Measurements from ENCODE around the gene SNX17. TPM values are rescaled to one million over a fixed set of nuclear protein-coding genes. Genes with fewer than 3 reads are reported as not detected.
A peak's percentile ranks its signal among the peaks of the same experiment; 100 is the strongest.

The SNX17 gene
- total RNA-seq, 4 donors from 2014 or later: 104 to 130 (median 118) TPM

DNA sequence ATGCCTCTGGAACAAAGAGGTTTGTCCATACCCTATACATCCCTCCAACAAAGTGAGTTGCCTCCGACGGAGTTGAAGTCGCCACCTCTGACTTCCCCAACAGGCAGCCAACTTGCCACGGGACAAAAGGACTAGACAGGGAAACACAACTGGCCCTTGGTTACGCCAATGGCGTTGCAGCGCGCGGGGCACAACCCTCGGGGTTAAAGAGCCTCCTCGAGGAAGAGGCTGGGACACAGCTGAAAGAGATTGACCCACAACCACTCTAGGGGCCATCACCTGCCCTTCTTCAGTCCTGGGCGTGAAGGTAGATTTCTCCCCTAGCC is 14.4 kb upstream of the SNX17 start:
- H3K4me1 ChIP-seq: peaks cover 3 to 51% (median 18%) of the 10 kb centered on the region in 3 donors
- peak; percentile 9 for ATAC-seq

GRCh38 chr2:27356382-27357181 is 13.8 kb upstream of the SNX17 start, which contains the start of gene GTF3C2:
GTF3C2 (minus strand) TSS chr2:27356764; CDS start chr2:27343554, 13,210 bp downstream.
- peaks cover 3 to 51% (median 18%) of the 10 kb centered on the region in 3 donors for H3K4me1 ChIP-seq
- H3K9me3 ChIP-seq: no peaks in the 10 kb centered on the region
- WGBS, 2 donors (ENCODE audit: low coverage in 1 of 2): 0% methylated on average over 29 of the region's 67 CpGs; no CpG with 5 or more reads in 1 of the 2 donors
- no peaks in the 10 kb centered on the region for H3K27me3 ChIP-seq
- H3K36me3 ChIP-seq: no peaks in the 10 kb centered on the region
- ATAC-seq: peak; percentile 97
- peak within 1 kb of the TSS; percentile 45 to 91 for H3K4me3 ChIP-seq
- TF ChIP-seq, protein P1, sequence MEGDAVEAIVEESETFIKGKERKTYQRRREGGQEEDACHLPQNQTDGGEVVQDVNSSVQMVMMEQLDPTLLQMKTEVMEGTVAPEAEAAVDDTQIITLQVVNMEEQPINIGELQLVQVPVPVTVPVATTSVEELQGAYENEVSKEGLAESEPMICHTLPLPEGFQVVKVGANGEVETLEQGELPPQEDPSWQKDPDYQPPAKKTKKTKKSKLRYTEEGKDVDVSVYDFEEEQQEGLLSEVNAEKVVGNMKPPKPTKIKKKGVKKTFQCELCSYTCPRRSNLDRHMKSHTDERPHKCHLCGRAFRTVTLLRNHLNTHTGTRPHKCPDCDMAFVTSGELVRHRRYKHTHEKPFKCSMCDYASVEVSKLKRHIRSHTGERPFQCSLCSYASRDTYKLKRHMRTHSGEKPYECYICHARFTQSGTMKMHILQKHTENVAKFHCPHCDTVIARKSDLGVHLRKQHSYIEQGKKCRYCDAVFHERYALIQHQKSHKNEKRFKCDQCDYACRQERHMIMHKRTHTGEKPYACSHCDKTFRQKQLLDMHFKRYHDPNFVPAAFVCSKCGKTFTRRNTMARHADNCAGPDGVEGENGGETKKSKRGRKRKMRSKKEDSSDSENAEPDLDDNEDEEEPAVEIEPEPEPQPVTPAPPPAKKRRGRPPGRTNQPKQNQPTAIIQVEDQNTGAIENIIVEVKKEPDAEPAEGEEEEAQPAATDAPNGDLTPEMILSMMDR (IDR thresholded peaks at IDR 0.05): peak in 2 of 4 experiments; percentile 23 to 24
- TF ChIP-seq EP300 (IDR thresholded peaks at IDR 0.05): no peak
- TF ChIP-seq POLR2A (IDR thresholded peaks at IDR 0.05): peak; percentile 10 to 55
- peak; percentile 58 for TF ChIP-seq POLR2AphosphoS5 (IDR thresholded peaks at IDR 0.05)
- peak within 1 kb of the TSS; percentile 79 to 92 (median 90) for H3K27ac ChIP-seq

More for the DNA sequence above, 14.4 kb upstream of the SNX17 start:
- 0 to 4% methylated on average over 4 of the region's 12 CpGs for WGBS, 2 donors (ENCODE audit: low coverage in 1 of 2)
- TF ChIP-seq, protein P1 (IDR thresholded peaks at IDR 0.05): no peak
- TF ChIP-seq POLR2AphosphoS5 (IDR thresholded peaks at IDR 0.05) (no peak), EP300 (IDR thresholded peaks at IDR 0.05) (no peak), POLR2A (IDR thresholded peaks at IDR 0.05) (no peak)
- H3K4me3 ChIP-seq: peak overlapping the region; percentile 45 to 91
- H3K9me3 ChIP-seq: no peaks in the 10 kb centered on the region
- peak overlapping the region; percentile 79 to 92 (median 90) for H3K27ac ChIP-seq
- H3K36me3 ChIP-seq: no peaks in the 10 kb centered on the region
- no peaks in the 10 kb centered on the region for H3K27me3 ChIP-seq

DNA sequence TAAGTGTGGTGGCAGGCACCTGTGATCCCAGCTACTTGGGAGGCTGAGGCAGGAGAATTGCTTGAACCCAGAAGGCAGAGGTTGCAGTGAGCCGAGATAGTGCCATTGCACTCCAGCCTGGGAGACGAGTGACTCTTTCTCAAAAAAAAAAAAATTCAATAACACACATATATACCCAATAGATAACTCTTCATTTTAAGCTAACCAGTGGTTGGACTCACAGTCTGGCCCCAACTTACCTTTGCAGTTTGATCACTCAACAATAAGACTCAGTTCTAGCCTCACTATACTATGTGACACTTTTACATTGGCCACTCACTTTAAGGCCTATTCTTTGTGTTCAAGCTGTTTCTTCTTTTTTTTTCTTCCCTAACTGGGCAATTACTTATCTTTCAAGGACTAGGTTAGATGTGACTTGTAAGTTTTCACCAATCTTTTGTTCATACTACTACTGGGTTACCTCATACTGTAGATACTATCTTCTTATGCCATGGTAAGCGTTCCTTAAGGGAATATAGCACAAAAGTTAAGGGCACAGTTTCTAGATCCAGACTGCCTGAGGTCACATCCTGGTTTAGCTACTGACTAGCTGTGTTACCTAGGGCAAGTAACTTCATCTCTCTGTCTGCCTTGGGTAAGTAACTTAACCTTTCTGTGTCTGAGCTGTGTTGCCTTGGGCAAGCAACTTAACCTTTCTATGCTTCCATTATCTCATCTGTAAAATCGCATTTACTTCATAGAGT is 7.6 kb upstream of the SNX17 start:
- WGBS, 2 donors (ENCODE audit: low coverage in 1 of 2): 79 to 100% methylated on average over 3 to 4 of the region's 4 CpGs
- no peak overlapping the region for H3K4me3 ChIP-seq
- no peak overlapping the region for H3K27ac ChIP-seq
- peaks cover 0 to 9% (median 5%) of the 10 kb centered on the region in 3 donors for H3K4me1 ChIP-seq
- H3K9me3 ChIP-seq: no peaks in the 10 kb centered on the region
- H3K36me3 ChIP-seq: peaks cover 0 to 49% of the 10 kb centered on the region in 2 donors
- ATAC-seq: no peak
- TF ChIP-seq, protein P1 (IDR thresholded peaks at IDR 0.05): no peak
- TF ChIP-seq EP300 (IDR thresholded peaks at IDR 0.05): no peak
- no peak for TF ChIP-seq POLR2A (IDR thresholded peaks at IDR 0.05)
- no peak for TF ChIP-seq POLR2AphosphoS5 (IDR thresholded peaks at IDR 0.05)
- H3K27me3 ChIP-seq: no peaks in the 10 kb centered on the region

DNA sequence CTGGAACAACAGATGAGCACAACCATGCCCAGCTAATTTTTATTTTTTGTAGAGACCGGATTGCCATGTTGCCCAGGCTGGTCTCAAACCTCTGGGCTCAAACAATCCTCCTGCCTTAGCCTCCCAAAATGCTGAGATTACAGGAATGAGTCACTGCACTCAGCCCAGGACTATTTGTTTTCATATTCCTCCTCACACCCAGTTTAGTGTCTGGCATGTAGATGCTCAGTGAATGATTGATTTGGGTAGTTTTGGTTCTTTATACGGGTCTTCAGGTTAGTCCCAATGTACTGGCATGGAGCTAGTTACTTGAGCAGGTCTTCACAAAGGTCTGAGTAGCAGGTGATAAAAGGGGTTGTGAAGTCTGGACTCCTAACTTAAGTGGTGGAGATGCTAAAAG is 6.5 kb upstream of the SNX17 start:
- Histone ChIP-seq H3K4me1 (peaks cover 3 to 12% (median 5%) of the 10 kb centered on the region in 3 donors), H3K27me3 (no peaks in the 10 kb centered on the region), H3K4me3 (no peak overlapping the region), H3K27ac (no peak overlapping the region), H3K36me3 (peaks cover 0 to 59% of the 10 kb centered on the region in 2 donors), H3K9me3 (no peaks in the 10 kb centered on the region)
- WGBS, 2 donors (ENCODE audit: low coverage in 1 of 2): 58 to 76% methylated on average over 2 of the region's 2 CpGs
- no peak for ATAC-seq
- TF ChIP-seq EP300 (IDR thresholded peaks at IDR 0.05) (no peak), POLR2AphosphoS5 (IDR thresholded peaks at IDR 0.05) (no peak), POLR2A (IDR thresholded peaks at IDR 0.05) (no peak)
- TF ChIP-seq, protein P1 (IDR thresholded peaks at IDR 0.05): no peak

Measured in gastroesophageal sphincter (tissue), 4 donors.